Upper lobe of left lung (tissue), 6 donors: ENCODE measurements around the gene MRPS27. TPM values are rescaled to one million over a fixed set of nuclear protein-coding genes. Genes with fewer than 3 reads are reported as not detected.

ENCODE experiments used
- ATAC-seq, 2 donors: fragments of 200-7000 bp; cut with Tn5 transposase; one replicate each; pipeline ENCODE4 v1.9.1; 2022; ENCODE audit warnings: mild to moderate bottlenecking in 2 of 2, moderate library complexity in 2 of 2; ENCODE audit not compliant: low FRiP score in 2 of 2
- DNase-seq, 2 donors: peaks; one replicate each; pipeline ENCODE4 v3.0.0-alpha.2; 2019 to 2020
- H3K27ac ChIP-seq, 4 donors: fragments of 200-600 bp; sonication (generic); one replicate each; pipeline ENCODE4 v1.5.1; 2016 to 2019
- H3K27me3 ChIP-seq, 4 donors: fragments of 200-600 bp; sonication (generic); one replicate each; pipeline ENCODE4 v1.5.1; 2017 to 2019
- H3K36me3 ChIP-seq, 4 donors: fragments of 200-600 bp; sonication (generic); one replicate each; pipeline ENCODE4 v1.5.1; 2016 to 2019
- H3K4me1 ChIP-seq, 4 donors: fragments of 200-600 bp; sonication (generic); one replicate each; pipeline ENCODE4 v1.5.1; 2018 to 2019
- H3K4me3 ChIP-seq, 4 donors: fragments of 200-600 bp; sonication (generic); one replicate each; pipeline ENCODE4 v1.5.1; 2017 to 2019; ENCODE audit warnings: mild to moderate bottlenecking in 2 of 4, moderate library complexity in 1 of 4
- H3K9me3 ChIP-seq, 4 donors: fragments of 200-600 bp; sonication (generic); one replicate each; pipeline ENCODE4 v1.5.1; 2018 to 2019
- CTCF ChIP-seq, 6 experiments: fragments of 450-650 bp in 4 of 6; fragments of 200-600 bp in 2 of 6; sonication (generic) in 2 of 6; IDR thresholded peaks; one replicate each; pipeline ENCODE4 v1.5.1; 2016 to 2019; ENCODE audit warnings: antibody characterized with exemption in 6 of 6
- EP300 ChIP-seq, 4 donors: sonication (generic); formaldehyde crosslinking; IDR thresholded peaks; one replicate each; pipeline ENCODE4 v1.5.1; 2017; ENCODE audit warnings: antibody characterized with exemption in 4 of 4, control low read depth in 2 of 4
- POLR2A ChIP-seq, 4 donors: fragments of 450-650 bp; IDR thresholded peaks; one replicate each; pipeline ENCODE4 v1.5.1; 2016 to 2017; ENCODE audit warnings: antibody characterized with exemption in 4 of 4, mild to moderate bottlenecking in 2 of 4
- POLR2AphosphoS5 ChIP-seq, 2 donors: sonication (generic); formaldehyde crosslinking; IDR thresholded peaks; one replicate each; pipeline ENCODE4 v1.5.1; 2017; ENCODE audit warnings: antibody characterized with exemption in 2 of 2
- WGBS, 2 donors: methylation state at CpG; one replicate each; pipeline ENCODE4 v1.1.5; 2017 to 2018; 5-methylcytosine and 5-hydroxymethylcytosine counted together
- small RNA-seq, 4 donors: library from RNA; depleted of rRNA; stranded (forward); fragments of <200 nt; gene quantifications; one replicate each; pipeline ENCODE3, GENCODE V24; 2016
- total RNA-seq, 6 donors: library from RNA; depleted of rRNA in 4 of 6; stranded (reverse); fragments of >200 nt in 4 of 6; gene quantifications; one replicate each; pipeline versions ENCODE4 v1.1.0 to v1.2.1, GENCODE V29; 2016 to 2021
- donor health status: DM: no; HTN: no; CAD: no; lungs with moderate emphysema.
- donor health status: DM: no; HTN: yes; CAD: no; lungs with severe emphysema.

MRPS27 gene
- total RNA-seq, 6 donors from 2014 or later = 15.7 to 36.9 (median 34.4) TPM

GRCh38 chr5:72170101-72170500 is 149.9 kb downstream of the MRPS27 start:
- no peaks in the 10 kb centered on the region for H3K36me3 ChIP-seq
- no peak for ATAC-seq
- peaks cover 0 to 3% (median 0%) of the 10 kb centered on the region in 4 donors for H3K4me1 ChIP-seq

More at GRCh38 chr5:72170101-72170500, 149.9 kb downstream of the MRPS27 start:
- H3K27me3 ChIP-seq = no peaks in the 10 kb centered on the region
- TF ChIP-seq POLR2A (IDR thresholded peaks at IDR 0.05) (no peak), POLR2AphosphoS5 (IDR thresholded peaks at IDR 0.05) (no peak), EP300 (IDR thresholded peaks at IDR 0.05) (no peak), CTCF (IDR thresholded peaks at IDR 0.05) (no peak)
- H3K27ac ChIP-seq = no peak overlapping the region
- 80 to 89% methylated on average over 2 of the region's 2 CpGs for WGBS, 2 donors
- DNase-seq = no peak
- H3K9me3 ChIP-seq = no peaks in the 10 kb centered on the region
- H3K4me3 ChIP-seq = no peak overlapping the region

Small RNAs within 50 kb of the gene (small RNA-seq; reads per million reads assigned to genes)
- gene MIR4803 (0 reads per million in 4 donors), gene RN7SL153P (0 reads per million in 4 donors)

Other genes with a start within 250 kb of the MRPS27 start
- 10 to 100 TPM; 21.6 to 59.4 (median 38.0) TPM for gene MAP1B, start 212.8 kb downstream of the MRPS27 start, total RNA-seq
- gene PTCD2, start 133 bp upstream of the MRPS27 start, total RNA-seq = 10 to 100 TPM in 1 of 6 donors, 1 to 10 TPM in 5; 3.1 to 17.8 (median 5.9) TPM
- 10 to 100 TPM in 2 of 6 donors, 1 to 10 TPM in 4; 3.1 to 12.4 (median 6.3) TPM for gene ZNF366, start 187.2 kb upstream of the MRPS27 start, total RNA-seq